Stimulated activated CD4-positive, alpha-beta T cell treated with anti-CD3 and anti-CD28 coated beads, Interleukin-4, amount 100 ng/mL, for 4 hours (primary cell): ENCODE data around the gene DRAM1.
"Not testable (repeated sequence)": the region's sequence is repeated elsewhere in the genome, so short reads cannot be mapped to it uniquely, and the experiment has no call there.

Experiments
- DNase-seq, 2 experiments: peaks; one replicate each; pipeline ENCODE4 v3.0.0-alpha.2; 2020

DRAM1 gene

DNA sequence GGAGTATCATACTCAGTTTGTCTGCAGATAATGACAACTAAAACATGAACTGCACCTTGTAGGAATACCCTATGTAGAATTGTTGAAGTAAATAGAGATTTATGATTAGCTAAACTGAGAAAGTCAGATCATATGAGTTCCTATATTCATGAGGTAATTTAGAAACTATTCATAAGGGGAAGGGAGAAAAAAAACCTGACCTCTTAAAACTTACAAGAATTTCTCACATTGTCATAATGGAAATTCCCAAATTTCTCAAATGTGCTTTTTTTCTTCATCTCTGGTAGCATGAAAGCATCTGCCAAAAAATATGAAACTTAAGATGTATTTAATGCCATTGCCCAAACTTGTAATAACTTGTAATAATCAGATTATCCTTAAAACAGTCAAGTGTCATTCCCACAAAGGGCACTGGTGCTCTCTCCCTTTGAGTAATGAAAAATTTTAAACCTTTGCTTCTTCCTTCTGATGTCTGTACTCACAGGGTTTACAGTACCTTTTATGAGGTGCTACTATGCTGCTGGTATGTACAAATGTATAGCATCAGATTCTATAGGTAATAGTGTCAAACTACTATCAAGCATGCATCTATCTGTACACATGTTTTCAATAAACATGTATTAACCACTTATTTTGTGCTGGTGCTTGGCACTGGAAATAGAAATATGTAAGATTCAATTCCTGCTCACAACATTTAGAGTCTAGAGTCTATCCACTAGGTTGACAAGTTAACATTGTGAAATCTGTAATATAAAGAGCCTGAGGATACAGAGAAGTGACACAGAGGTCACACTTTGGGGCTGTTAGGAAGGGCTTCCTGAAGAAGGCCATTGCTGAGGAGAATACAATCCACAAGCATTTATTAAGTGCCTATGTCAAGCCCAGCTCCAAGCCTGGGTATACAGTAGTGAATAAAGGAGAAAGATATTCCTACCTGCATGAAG lies 17.4 kb upstream of the DRAM1 start:
- no peak for DNase-seq

DNA sequence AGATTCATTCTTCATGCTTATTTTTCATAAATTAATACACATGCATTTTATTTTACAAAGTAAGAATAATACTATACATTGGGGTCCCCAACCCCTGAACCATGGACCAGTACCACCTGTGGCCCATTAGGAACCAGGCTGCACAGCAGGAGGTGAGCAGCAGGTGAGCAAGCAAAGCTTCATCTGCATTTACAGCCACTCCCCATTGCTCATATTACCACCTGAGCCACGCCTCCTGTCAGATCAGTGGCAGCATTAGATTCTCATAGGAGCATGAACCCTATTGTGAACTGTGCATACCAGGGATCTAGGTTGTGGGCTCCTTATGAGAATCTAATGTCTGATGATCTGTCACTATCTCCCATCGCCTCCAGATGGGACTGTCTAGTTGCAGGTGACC lies 15.7 kb upstream of the DRAM1 start:
- DNase-seq = not testable (repeated sequence)

DNA sequence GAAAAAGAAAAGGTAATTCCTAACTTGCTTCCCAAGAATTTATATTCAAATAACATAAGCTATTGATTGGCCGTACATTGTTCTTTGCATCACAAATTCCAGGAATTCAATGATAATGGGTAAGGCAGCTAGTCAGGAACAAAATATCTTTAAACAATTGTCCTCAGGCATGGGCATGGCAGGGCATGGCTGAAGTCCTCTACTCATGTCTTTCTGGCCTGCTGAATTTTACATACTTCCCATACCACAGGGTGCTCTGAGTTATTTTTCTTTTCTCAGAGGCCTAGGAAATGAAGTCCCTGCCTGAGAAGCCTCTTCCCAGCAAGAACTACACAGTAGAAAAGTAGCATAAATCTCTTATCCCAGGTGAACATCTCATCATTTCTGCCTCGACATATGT lies 15.1 kb upstream of the DRAM1 start:
- no peak for DNase-seq

DNA sequence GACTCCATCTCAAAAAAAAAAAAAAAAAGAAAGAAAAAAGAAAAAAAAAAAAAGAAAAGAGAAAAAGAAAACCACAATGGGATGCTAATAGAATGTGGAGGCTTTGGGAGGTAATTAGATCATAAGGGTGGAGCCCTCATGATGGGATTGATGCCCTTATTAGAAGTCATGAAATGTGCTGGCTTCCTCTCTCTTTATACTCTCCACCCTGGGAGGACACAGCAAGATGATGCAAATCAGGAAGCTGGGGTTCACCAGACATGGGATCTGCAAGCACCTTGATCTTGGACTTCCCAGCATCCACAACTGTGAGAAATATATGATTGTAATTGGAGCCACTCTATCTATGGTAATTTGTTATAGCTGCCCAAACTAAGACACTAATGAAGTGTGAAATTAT lies 13.4 kb upstream of the DRAM1 start:
- no peak for DNase-seq

DNA sequence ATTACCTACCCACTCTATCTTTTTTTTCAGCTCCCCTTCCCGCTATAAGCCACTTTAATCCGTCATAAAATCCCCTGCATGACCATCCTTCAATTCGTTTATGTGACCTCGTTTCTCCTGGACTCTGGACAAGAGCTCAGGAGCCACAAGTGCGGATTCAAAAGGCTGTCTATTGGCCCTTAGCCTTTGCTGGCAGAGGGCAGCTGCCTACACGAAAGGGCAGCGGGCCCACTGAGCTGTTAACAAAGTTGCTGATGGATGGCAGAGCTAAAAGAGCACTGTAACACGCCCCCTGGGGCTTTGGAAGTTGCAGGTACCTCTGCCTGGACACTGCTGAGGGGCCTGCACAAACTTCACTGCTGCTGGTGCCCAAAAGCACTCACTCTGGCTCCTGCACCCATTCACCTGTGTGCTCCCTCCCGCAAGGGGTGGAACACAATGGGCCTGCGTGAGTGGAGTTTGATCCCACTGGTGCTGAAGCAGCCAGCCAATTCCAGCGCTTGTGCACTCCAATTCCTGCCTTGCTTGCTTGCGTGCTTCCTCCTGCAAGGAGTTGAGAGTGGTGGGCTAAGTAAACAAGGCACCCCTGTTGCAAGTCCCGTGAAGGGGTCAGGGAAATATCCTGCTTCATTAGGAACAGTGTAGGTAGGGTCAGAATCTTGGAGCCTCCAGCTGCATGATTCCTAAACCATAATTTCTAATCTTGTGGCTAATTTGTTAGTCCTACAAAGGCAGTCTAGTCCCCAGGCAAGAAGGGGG lies 10.6 kb upstream of the DRAM1 start:
- DNase-seq = no peak

DNA sequence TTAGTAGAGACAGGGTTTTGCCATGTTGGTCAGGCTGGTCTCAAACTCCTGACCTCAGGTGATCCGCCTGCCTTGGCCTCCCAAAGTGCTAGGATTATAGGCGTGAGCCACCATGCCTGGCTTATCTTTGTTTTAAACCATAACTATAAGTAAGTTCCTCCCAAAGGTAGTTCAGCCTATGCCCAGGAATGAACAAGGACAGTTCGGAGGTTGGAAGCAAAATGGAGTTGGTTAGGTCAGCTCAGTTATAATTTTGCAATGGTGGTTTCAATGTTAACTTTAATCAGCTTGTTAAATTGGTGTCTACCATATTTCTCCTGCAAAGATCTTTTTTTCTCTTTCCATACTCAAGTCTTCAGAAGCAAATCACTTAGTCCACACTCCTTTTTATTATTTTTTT lies 9.8 kb upstream of the DRAM1 start:
- DNase-seq = not testable (repeated sequence)

DNA sequence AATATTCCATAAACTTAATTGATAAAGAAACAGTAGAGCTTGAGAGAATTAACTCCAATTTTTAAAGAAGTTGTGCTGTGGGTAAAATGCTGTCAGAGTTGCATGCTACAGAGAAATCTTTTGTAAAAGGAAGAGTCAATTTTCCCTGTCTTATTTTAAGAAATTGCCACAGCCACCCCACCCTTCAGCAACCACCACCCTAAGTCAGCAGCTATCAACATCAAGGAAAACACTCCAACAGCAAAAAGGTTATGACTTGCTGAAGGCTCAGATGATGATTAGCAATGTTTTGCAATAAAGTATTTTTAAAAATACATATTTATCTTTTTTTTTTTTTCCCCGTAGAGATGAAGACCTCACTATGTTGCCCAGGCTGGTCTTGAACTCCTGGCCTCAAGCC lies 6.5 kb upstream of the DRAM1 start:
- DNase-seq = no peak

DNA sequence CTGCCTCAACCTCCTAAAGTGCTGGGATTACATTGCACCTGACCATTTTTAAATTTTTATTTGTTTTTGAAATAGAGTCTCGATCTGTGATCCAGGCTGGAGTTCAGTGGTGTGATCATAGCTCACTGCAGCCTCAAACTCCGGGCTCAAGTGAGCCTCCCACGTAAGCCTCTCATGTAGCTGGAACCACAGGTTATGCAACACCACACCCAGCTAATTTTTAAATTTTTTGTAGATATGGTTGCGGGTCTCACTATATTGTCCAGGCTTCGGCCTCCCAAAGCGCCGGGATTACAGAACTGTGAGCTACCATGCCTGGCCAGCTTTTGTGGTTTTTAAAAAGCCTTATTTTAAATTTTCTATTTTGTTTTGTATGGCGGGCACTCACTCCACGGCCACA lies 2.2 kb upstream of the DRAM1 start:
- DNase-seq = no peak

DNA sequence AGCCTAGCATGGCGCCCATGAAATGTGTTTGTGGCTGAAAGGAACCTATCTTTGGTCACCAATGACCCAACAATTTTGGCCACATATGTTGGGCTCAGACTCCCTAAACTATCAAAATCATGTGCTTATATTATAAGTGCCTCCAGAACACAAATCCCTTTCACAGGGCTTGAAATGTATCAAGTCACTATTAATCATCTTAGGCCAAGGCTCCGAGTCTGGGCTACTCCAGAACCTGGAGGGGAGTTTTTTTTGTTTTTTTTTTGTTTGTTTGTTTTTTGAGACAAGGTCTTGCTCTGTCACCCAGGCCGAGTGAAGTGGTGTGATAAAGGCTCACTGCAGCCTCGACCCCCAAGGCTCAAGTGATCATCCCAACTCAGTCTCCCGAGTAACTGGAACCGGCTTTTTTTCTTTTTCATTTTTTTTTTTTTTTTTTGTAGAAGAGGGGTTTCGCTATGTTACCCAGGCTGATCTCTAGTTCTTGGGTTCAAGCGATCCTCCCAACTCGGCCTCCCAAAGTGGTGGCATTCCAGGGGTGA lies 989 bp upstream of the DRAM1 start:
- DNase-seq = no peak

DNA sequence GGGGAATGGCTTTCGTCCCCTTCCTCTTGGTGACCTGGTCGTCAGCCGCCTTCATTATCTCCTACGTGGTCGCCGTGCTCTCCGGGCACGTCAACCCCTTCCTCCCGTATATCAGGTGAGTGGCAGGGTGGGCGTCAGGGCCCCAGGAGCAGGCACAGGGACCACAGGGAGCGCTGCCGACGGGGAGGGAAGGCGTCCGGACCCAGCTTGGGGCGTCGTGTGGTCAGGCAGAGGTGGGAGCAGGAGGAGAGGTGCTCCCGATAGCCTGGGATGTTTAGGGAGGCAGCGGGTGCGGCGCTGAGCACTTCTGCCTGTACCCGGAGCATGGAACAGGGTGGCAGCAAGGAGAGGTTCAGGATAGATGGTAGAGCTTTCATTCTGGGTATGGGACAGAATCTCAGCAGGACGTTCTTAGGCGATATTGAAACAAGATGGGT lies 444 bp downstream of the DRAM1 start:
- DNase-seq = no peak

DNA sequence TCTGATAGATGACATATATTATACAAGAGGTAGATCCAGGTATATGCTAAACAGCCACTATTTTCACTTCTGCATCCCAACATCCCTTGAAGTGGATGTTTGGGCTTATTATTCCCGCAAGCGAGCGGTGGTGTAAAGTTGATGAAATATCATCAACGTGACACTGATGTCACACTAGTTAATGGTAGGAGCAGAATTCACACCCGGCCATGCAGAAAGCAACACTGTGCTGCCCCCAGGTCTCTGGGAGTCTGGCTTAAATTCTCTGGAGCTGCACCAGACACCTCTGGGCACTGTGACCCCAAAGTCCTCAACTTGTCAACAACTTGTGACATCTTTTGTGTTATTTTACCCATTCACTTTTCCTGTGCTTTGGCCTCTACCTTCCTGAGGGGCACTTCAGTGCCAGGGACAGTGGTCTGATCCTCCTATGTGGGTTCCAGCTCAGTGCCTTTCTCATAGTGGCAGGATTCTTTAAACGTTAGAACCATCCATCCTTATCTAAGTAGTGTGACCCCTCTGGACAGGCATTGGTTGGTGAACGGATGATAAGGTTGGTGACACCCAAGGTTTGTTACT lies 952 bp downstream of the DRAM1 start:
- DNase-seq = no peak

DNA sequence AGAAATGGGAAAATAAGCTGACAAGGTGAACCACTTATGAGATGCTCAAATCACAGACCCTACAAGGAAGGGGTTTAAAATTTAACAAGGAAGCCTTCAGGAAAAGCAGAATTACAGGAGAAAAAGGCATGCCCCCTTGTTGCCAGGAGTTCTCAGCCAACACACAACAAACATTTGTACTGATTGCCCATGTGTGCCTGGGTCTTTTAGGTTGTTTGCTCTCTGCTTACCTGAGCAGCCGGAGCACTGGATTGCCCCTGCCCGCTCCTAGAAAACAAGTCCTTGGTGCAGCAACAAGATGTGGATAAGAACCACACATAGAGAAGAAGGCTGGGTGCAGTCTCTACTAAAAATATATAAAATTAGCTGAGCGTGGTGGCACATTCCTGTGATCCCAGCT lies 3.4 kb downstream of the DRAM1 start:
- DNase-seq = no peak

DNA sequence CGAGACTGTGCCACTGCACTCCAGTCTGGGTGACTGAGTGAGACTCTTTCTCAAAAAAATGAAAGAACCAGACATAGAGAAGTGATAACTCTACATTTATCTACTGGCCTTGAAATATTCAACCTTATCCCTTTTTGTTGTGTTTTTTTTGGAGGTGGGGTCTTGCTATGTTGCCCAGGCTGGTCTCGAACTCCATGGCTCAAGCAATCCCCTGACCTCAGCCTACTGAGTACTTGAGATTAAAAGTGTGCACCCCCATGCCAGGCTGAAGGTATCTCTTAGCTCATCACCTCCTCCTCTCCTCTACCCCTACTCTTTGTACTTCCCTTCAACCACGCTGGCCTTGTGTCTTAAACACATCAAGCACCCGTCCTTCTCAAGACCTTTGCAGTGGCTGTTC lies 3.8 kb downstream of the DRAM1 start:
- DNase-seq = no peak

DNA sequence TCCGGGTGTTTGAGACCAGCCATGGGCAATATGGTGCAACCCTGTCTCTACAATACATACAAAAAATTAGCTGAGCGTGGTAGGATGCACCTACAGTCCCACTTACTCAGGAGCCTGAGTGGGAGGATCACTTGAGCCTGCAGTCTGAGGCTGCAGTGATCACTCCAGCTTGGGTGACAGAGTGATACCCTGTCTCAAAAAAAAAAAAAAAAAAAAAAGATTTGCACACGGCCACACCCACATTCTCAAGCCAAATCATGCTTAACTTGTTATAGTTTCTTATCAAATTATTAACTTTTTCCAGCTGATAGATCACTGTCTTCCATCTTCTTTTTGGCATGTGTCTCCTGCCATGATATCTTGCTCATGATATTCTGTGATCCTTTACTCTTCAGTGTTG lies 6.8 kb downstream of the DRAM1 start:
- DNase-seq = no peak

DNA sequence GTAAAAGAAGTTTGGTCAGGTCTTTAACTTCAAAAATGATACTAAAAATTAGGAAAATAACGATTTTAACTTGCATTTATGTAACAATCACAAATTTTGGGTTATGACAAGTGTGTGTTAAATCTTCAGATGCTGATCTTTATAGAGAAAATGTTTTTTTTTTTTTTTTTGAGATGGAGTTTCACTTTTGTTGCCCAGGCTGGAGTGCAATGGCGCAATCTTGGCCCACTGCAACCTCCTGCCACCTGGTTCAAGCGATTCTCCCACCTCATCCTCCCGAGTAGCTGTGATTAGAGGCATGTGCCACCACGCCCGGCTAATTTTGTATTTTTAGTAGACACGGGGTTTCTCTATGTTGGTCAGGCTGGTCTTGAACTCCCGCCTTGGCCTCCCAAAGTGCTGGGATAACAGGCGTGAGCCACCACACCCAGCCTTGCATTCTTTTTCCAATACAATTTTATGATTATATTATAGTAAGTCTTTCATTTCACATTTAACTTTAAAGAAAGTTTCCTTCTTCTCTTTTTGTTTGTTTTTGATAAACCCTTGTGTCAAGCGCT lies 7.5 kb downstream of the DRAM1 start:
- DNase-seq = not testable (repeated sequence)

DNA sequence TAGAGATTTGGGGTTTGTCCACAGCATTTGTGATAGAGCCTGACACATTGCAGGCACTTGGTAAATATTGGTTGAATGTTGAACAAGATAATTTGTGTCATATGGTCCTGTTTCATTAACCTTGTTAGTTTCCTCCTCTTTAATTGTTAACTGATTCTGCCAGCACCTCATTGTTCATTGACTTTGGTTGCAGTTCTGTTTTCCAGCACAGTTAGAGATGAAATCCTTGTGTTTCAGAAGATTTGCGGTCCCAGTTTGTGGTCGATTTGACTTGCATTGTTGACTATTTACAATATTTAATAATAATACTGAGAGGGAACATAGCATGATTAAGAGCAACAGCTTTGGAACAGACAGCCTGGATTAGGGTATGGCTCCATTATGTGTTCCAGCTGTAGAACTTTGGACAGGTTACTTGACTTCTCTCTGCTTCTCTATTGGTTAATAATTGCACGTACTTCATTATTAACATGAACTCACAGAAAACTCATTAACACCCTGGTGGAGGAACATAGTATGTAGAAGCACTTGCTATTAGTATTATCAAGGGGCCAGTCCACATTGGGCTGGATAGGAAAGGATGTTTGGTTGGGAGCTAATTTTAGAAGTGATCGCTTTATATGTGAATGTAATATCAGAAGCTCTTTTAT lies 8.7 kb downstream of the DRAM1 start:
- DNase-seq = no peak

DNA sequence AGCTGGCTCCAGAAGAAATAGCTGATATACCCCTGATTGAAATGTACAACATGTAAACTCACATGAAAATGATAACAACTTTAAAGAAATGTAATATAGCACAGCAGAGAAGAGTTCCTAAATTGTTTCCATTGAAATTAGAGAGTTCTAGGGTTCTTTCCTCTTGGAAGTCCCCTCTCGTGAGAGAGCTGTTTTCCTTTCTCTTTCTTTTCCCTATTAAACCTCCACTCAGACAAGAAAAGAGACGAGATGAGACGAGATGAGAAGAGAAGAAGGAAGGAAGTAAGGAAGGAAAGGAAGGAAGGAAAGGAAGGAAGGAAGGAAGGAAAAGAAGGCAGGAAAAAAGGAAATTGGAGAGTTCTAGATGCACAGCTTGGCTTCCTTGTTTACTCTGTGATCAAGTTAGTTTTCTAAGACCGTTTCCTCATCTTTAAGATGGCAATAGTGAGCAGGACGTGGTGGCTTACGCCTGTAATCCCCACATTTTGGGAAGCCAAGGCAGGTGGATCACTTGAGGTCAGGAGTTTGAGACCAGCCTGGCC lies 11.9 kb downstream of the DRAM1 start:
- no peak for DNase-seq

DNA sequence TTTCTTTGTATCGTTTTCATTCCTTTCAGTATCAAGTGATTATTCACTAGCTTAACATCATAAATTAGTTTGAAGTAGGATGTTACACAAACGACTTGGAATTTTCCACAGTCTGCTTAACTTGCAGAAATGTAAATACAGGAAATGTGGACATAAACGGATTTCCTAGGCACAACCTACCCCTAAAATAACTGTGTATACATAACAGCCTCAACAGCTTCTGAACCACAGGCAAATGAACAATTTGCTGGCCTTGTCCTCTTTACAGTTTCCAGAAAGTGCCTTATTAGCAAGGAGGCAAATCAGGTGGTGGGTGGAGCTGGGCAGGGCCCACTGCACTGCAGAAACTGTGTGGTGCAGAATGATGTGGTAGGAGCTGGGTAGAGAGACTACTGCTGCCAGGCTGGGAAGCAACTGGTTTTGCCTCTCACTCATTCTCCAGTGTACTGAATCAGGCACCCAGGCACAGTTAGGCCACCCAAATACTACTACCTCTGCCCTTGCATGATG lies 14.1 kb downstream of the DRAM1 start:
- no peak for DNase-seq

DNA sequence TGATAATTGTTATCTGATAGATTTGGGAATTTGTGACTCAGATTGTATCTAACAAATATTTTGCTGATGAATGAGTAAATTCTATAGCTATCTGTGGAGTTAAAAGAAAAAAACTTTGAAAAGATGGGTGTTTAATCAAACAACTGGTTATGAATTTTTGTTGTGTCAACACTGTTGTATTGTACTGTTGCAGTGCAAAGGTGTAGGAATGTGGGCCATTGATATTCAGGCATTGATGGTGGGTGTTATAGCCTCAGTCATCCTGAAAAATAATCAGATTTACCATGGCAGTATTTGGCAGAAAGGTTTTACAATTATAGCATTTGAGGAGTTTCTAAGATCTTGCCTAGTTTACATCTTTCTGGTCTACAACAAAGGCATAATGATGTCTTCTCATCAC lies 15.4 kb downstream of the DRAM1 start:
- no peak for DNase-seq

DNA sequence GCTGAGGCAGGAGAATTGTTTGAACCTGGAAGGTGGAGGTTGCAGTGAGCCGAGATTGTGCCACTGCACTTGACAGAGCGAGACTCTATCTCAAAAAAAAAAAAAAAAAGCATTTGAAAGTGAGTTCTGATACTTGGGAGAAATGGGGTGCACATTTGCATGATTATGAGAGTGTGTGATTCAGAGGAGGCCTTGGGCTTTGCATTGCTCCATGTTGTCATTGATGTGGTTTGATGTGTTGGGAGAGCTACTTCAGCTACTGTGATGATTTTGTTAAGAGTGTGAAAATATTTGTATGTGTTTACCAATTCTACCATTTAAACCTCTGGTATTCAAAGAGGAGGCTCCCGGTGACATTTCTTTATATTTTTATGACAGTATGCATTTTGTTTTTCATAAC lies 24.4 kb downstream of the DRAM1 start:
- no peak for DNase-seq

DNA sequence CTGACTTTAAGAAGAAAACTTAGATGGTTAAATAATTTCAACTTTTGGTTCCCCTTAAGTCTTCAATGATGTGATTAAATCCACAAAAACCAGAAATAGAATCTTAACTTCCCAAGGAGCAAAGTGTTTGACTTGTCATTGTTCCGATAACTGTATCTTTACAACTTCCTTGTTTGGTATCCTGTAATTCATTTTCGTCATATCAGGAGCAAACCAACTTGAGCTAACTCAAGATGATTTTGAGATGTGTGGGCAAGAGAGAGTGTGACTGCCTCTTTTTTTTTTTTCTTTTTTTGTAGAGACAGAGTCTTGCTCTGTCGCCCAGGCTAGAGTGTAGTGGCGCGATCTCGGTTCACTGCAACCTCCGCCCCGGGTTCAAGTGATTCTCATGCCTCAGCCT lies 25.3 kb downstream of the DRAM1 start:
- no peak for DNase-seq

DNA sequence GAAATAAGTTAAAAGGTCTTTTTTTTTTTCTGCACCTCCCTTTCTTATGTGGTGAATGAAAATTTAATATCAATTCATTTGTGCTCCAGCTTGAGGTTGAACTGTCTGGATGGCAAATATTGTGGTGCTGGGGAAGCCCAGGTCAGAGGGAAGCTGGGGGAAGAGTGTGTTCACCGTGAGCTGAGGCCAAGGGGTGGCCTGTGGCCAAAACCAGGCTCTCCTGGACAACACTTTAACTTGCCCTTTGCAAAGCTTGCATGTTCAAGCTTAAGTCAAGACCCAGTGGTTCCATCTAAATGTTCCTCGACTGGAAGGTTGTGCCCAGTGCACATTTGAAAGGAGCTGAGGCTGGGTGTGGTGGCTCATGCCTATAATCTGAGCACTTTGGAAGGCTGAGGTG lies 28.8 kb downstream of the DRAM1 start:
- no peak for DNase-seq
